GM19397 (cell line): ENCODE data around the gene USP3.

ENCODE experiments used
- ATAC-seq: cut with Tn5 transposase; IDR thresholded peaks from one replicate; pipeline ENCODE4 v1.9.1; 2021; ENCODE audit warnings: mild to moderate bottlenecking, moderate library complexity; ENCODE audit not compliant: unreplicated experiment

USP3 gene

GRCh38 chr15:63538876-63539275 lies 34.5 kb downstream of the USP3 start:
- ATAC-seq: no peak

- ATAC-seq: no peak
Observed at GRCh38 chr15:63539521-63539920, 35.1 kb downstream of the USP3 start.

GRCh38 chr15:63539998-63540397 lies 35.6 kb downstream of the USP3 start:
- ATAC-seq: no peak

GRCh38 chr15:63540449-63540848 lies 36.1 kb downstream of the USP3 start:
- ATAC-seq: no peak

- no peak for ATAC-seq
Observed at GRCh38 chr15:63544258-63545026, 40.0 kb downstream of the USP3 start.

GRCh38 chr15:63545520-63545919 lies 41.1 kb downstream of the USP3 start:
- no peak for ATAC-seq

- no peak for ATAC-seq
Observed at GRCh38 chr15:63551400-63551799, 47.0 kb downstream of the USP3 start.

GRCh38 chr15:63553388-63553791 lies 49.0 kb downstream of the USP3 start:
- no peak for ATAC-seq

GRCh38 chr15:63554337-63554927 lies 50.0 kb downstream of the USP3 start:
- ATAC-seq: no peak

- ATAC-seq: no peak
Observed at GRCh38 chr15:63555507-63555906, 51.1 kb downstream of the USP3 start.

GRCh38 chr15:63556246-63556645 lies 51.9 kb downstream of the USP3 start:
- no peak for ATAC-seq

- no peak for ATAC-seq
Observed at GRCh38 chr15:63556736-63557135, 52.3 kb downstream of the USP3 start.

GRCh38 chr15:63559753-63560152 lies 55.4 kb downstream of the USP3 start:
- no peak for ATAC-seq

- no peak for ATAC-seq
Observed at GRCh38 chr15:63560741-63561448, 56.5 kb downstream of the USP3 start.

GRCh38 chr15:63564093-63564492 lies 59.7 kb downstream of the USP3 start:
- no peak for ATAC-seq

- ATAC-seq: no peak
Observed at GRCh38 chr15:63565536-63566186, 61.3 kb downstream of the USP3 start.

- ATAC-seq: no peak
Observed at GRCh38 chr15:63572749-63573464, 68.5 kb downstream of the USP3 start.

GRCh38 chr15:63573533-63573932 lies 69.1 kb downstream of the USP3 start:
- ATAC-seq: no peak

GRCh38 chr15:63575312-63575711 lies 70.9 kb downstream of the USP3 start:
- no peak for ATAC-seq

GRCh38 chr15:63576441-63576840 lies 72.0 kb downstream of the USP3 start:
- no peak for ATAC-seq

- ATAC-seq: no peak
Observed at GRCh38 chr15:63582179-63582578, 77.8 kb downstream of the USP3 start.
